ENCODE measurements around the gene TNS3.

GRCh38 chr7:47299496-47299895 is 282.4 kb downstream of the TNS3 start:
- no peak for TF ChIP-seq POLR2AphosphoS5 (IDR thresholded peaks at IDR 0.05; ENCODE audit: borderline replicate concordance, low read depth, low read length)
- TF ChIP-seq EZH2 (IDR thresholded peaks at IDR 0.05) = no peak
